H9 (cell line): ENCODE results near the gene BPIFA3. TPM values are rescaled to one million over a fixed set of nuclear protein-coding genes. Genes with fewer than 3 reads are reported as not detected.

ENCODE experiments used
- DNase-seq: peaks from one replicate; pipeline ENCODE4 v3.0.0-alpha.2; 2017
- H2AFZ ChIP-seq: one replicate; pipeline ENCODE4 v1.6.1; 2013; ENCODE audit warnings: mild to moderate bottlenecking, low read length, control low read depth, moderate library complexity
- H2AK5ac ChIP-seq: 2 replicates; pipeline ENCODE4 v1.6.1; 2013; ENCODE audit warnings: low read length, control low read depth, mixed read lengths; ENCODE audit not compliant: insufficient read length
- H2BK120ac ChIP-seq: one replicate; pipeline ENCODE4 v1.6.1; 2013; ENCODE audit warnings: low read depth, mild to moderate bottlenecking, low read length, control low read depth, inconsistent platforms; ENCODE audit not compliant: poor library complexity, severe bottlenecking
- H2BK12ac ChIP-seq: 2 replicates; pipeline ENCODE4 v1.6.1; 2013; ENCODE audit warnings: low read length, control low read depth, mixed read lengths, low read depth; ENCODE audit not compliant: insufficient read length
- H2BK15ac ChIP-seq: 2 replicates; pipeline ENCODE4 v1.6.1; 2013; ENCODE audit warnings: low read depth, low read length, control low read depth
- H2BK20ac ChIP-seq: one replicate; pipeline ENCODE4 v1.6.1; 2013; ENCODE audit warnings: low read depth, mild to moderate bottlenecking, low read length, control low read depth, inconsistent platforms; ENCODE audit not compliant: poor library complexity, severe bottlenecking
- H2BK5ac ChIP-seq: 2 replicates; pipeline ENCODE4 v1.6.1; 2013; ENCODE audit warnings: low read length, control low read depth, mixed read lengths; ENCODE audit not compliant: insufficient read length
- H3K14ac ChIP-seq: 2 replicates; pipeline ENCODE4 v1.6.1; 2013; ENCODE audit warnings: low read length, control low read depth; ENCODE audit not compliant: insufficient read depth
- H3K18ac ChIP-seq: 2 replicates; pipeline ENCODE4 v1.6.1; 2013; ENCODE audit warnings: low read depth, mild to moderate bottlenecking, mixed read lengths, low read length, control low read depth; ENCODE audit not compliant: insufficient read length
- H3K23ac ChIP-seq: 2 replicates; pipeline ENCODE4 v1.6.1; 2013; ENCODE audit warnings: low read length, control low read depth, mixed read lengths, low read depth; ENCODE audit not compliant: insufficient read length
- H3K23me2 ChIP-seq: 2 replicates; pipeline ENCODE4 v1.6.1; 2013; ENCODE audit warnings: low read depth, mild to moderate bottlenecking, mixed read lengths, low read length, control low read depth; ENCODE audit not compliant: insufficient read length, poor library complexity, severe bottlenecking
- H3K27ac ChIP-seq: 2 replicates; pipeline ENCODE4 v1.5.1; 2013; ENCODE audit warnings: low read length, control low read depth, mixed read lengths, low read depth; ENCODE audit not compliant: insufficient read length
- H3K27me3 ChIP-seq: 2 replicates; pipeline ENCODE4 v1.6.1; 2013; ENCODE audit warnings: low read length, control low read depth, inconsistent platforms; ENCODE audit not compliant: insufficient read depth
- H3K4ac ChIP-seq: 2 replicates; pipeline ENCODE4 v1.6.1; 2013; ENCODE audit warnings: low read depth, mild to moderate bottlenecking, control low read depth, inconsistent platforms, low read length, moderate library complexity
- H3K4me1 ChIP-seq: 2 replicates; pipeline ENCODE4 v1.6.1; 2013; ENCODE audit warnings: low read length, control low read depth, inconsistent platforms; ENCODE audit not compliant: insufficient read depth
- H3K4me2 ChIP-seq: 2 replicates; pipeline ENCODE4 v1.6.1; 2013; ENCODE audit warnings: low read length, control low read depth, mixed read lengths; ENCODE audit not compliant: insufficient read length, insufficient read depth
- H3K56ac ChIP-seq: 2 replicates; pipeline ENCODE4 v1.6.1; 2013; ENCODE audit warnings: low read depth, mild to moderate bottlenecking, mixed read lengths, low read length, control low read depth; ENCODE audit not compliant: insufficient read length
- H3K79me1 ChIP-seq: 2 replicates; pipeline ENCODE4 v1.6.1; 2013; ENCODE audit warnings: low read depth, mild to moderate bottlenecking, moderate library complexity, low read length, control low read depth, inconsistent platforms; ENCODE audit not compliant: insufficient read depth, poor library complexity, severe bottlenecking
- H3K79me2 ChIP-seq: 2 replicates; pipeline ENCODE4 v1.6.1; 2013; ENCODE audit warnings: low read length, control low read depth, inconsistent platforms; ENCODE audit not compliant: insufficient read depth
- H3K9ac ChIP-seq: 2 replicates; pipeline ENCODE4 v1.6.1; 2013; ENCODE audit warnings: low read length, control low read depth, mixed read lengths; ENCODE audit not compliant: insufficient read length; ENCODE audit errors: extremely low read depth
- H3K9me3 ChIP-seq: one replicate; pipeline ENCODE4 v1.6.1; 2013; ENCODE audit warnings: low read depth, low read length, inconsistent platforms; ENCODE audit not compliant: control insufficient read depth
- H3T11ph ChIP-seq: one replicate; pipeline ENCODE4 v1.6.1; 2013; ENCODE audit warnings: mild to moderate bottlenecking, low read length, control low read depth, inconsistent platforms
- H4K20me1 ChIP-seq: one replicate; pipeline ENCODE4 v1.6.1; 2013; ENCODE audit not compliant: control insufficient read depth, insufficient read length, insufficient read depth
- H4K5ac ChIP-seq: 2 replicates; pipeline ENCODE4 v1.6.1; 2013; ENCODE audit warnings: low read depth, mild to moderate bottlenecking, mixed read lengths, low read length, control low read depth; ENCODE audit not compliant: insufficient read length
- H4K8ac ChIP-seq: replicated peaks from 2 replicates; pipeline ENCODE4 v1.6.1; 2013; ENCODE audit warnings: low read length, control low read depth, mixed read lengths, low read depth; ENCODE audit not compliant: insufficient read length
- H4K91ac ChIP-seq: 2 replicates; pipeline ENCODE4 v1.6.1; 2013; ENCODE audit warnings: low read depth, mild to moderate bottlenecking, moderate library complexity, mixed read lengths, low read length, control low read depth; ENCODE audit not compliant: insufficient read length
- H3K27ac Mint-ChIP-seq, 3 experiments: 2 replicates in 2 of 3; 3 replicates in 1 of 3; pipeline ENCODE4 v1.8.0; 2020 to 2021; ENCODE audit warnings: mixed read lengths in 3 of 3, mild to moderate bottlenecking in 1 of 3, moderate library complexity in 1 of 3
- H3K27me3 Mint-ChIP-seq: 2 replicates; pipeline ENCODE4 v1.8.0; 2021; ENCODE audit warnings: low read depth, mild to moderate bottlenecking, moderate library complexity, mixed read lengths
- H3K36me3 Mint-ChIP-seq, 3 experiments: 2 replicates in 2 of 3; 3 replicates in 1 of 3; pipeline ENCODE4 v1.8.0; 2020 to 2021; ENCODE audit warnings: low read depth in 3 of 3, mixed read lengths in 3 of 3; ENCODE audit not compliant: insufficient read depth in 1 of 3
- H3K4me1 Mint-ChIP-seq, 2 experiments: 2 replicates each; pipeline ENCODE4 v1.8.0; 2020; ENCODE audit warnings: mixed read lengths in 2 of 2
- H3K4me3 Mint-ChIP-seq, 2 experiments: 2 replicates in 1 of 2; 3 replicates in 1 of 2; pipeline ENCODE4 v1.8.0; 2020 to 2021; ENCODE audit warnings: mild to moderate bottlenecking in 2 of 2, mixed read lengths in 2 of 2, moderate library complexity in 1 of 2
- H3K9me3 Mint-ChIP-seq, 2 experiments: 2 replicates in 1 of 2; 3 replicates in 1 of 2; pipeline ENCODE4 v1.8.0; 2020; ENCODE audit warnings: mild to moderate bottlenecking in 2 of 2, mixed read lengths in 2 of 2, moderate library complexity in 1 of 2
- WGBS: extraction: QIAGEN DNeasy Blood & Tissue Kit; methylation state at CpG from one replicate; pipeline ENCODE4 v1.1.7; 2013; ENCODE audit warnings: missing lambda C conversion rate, low lambda C conversion rate, mixed read lengths; ENCODE audit not compliant: insufficient read length; ENCODE audit errors: extremely low coverage; 5-methylcytosine and 5-hydroxymethylcytosine counted together
- total RNA-seq: library from RNA; stranded (reverse); gene quantifications from 2 replicates; pipeline ENCODE4 v1.2.1, GENCODE V29; 2021
- TF ChIP-seq, protein P1 (sequence below): fragments of 200-600 bp; sonication (generic); conservative IDR thresholded peaks from 3 replicates; pipeline ENCODE4 v1.8.0; 2021; ENCODE audit warnings: antibody characterized with exemption, mild to moderate bottlenecking

BPIFA3 gene
- total RNA-seq, 1 experiment from 2014 or later = not detected

DNA sequence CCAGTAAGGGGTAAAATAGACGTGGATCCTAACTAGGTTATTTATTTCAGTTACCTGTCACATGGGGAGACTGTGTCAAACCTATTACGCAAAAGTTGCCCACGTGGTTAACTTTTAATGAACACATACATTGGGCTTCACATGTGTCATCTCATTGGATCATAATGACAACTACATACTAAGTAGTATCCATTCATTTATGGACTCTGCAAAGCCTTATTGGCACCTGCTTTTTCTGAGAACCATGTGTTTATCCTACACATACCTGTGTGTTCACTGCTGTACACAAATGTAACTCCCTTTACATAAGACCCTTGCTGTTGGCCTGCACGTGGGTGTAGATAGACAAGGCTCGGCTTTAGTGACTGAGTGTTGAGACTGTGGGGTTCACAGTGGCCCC is 23.8 kb downstream of the BPIFA3 start:
- TF ChIP-seq, protein P1, sequence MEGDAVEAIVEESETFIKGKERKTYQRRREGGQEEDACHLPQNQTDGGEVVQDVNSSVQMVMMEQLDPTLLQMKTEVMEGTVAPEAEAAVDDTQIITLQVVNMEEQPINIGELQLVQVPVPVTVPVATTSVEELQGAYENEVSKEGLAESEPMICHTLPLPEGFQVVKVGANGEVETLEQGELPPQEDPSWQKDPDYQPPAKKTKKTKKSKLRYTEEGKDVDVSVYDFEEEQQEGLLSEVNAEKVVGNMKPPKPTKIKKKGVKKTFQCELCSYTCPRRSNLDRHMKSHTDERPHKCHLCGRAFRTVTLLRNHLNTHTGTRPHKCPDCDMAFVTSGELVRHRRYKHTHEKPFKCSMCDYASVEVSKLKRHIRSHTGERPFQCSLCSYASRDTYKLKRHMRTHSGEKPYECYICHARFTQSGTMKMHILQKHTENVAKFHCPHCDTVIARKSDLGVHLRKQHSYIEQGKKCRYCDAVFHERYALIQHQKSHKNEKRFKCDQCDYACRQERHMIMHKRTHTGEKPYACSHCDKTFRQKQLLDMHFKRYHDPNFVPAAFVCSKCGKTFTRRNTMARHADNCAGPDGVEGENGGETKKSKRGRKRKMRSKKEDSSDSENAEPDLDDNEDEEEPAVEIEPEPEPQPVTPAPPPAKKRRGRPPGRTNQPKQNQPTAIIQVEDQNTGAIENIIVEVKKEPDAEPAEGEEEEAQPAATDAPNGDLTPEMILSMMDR = no peak

More for the DNA sequence above, 23.8 kb downstream of the BPIFA3 start:
- no peak overlapping the region for H3K23ac ChIP-seq
- no peak overlapping the region for H4K5ac ChIP-seq
- H3K9ac ChIP-seq = no peak overlapping the region
- no peaks in the 10 kb centered on the region for H3K79me1 ChIP-seq
- H3K9me3 ChIP-seq = no peaks in the 10 kb centered on the region
- no peaks in the 10 kb centered on the region for H3K23me2 ChIP-seq
- no peak overlapping the region for H3T11ph ChIP-seq
- H3K9me3 Mint-ChIP-seq = no peaks in the 10 kb centered on the region; a peak in 1 of 5 replicates
- no peak overlapping the region for H2BK20ac ChIP-seq
- no peaks in the 10 kb centered on the region for H3K4me1 ChIP-seq
- H2BK5ac ChIP-seq = no peak overlapping the region
- H3K27ac ChIP-seq = no peak overlapping the region
- DNase-seq = no peak
- H3K14ac ChIP-seq = no peak overlapping the region
- H3K18ac ChIP-seq = no peak overlapping the region
- H2AK5ac ChIP-seq = no peak overlapping the region
- H3K4me1 Mint-ChIP-seq = no peaks in the 10 kb centered on the region
- H3K27me3 Mint-ChIP-seq = peaks cover 35% of the 10 kb centered on the region
- no peak overlapping the region for H3K4ac ChIP-seq
- no peak overlapping the region for H2AFZ ChIP-seq
- no CpG with 5 or more reads among the region's 5 CpGs for WGBS
- H2BK15ac ChIP-seq = no peak overlapping the region
- no peak overlapping the region for H2BK12ac ChIP-seq
- H3K56ac ChIP-seq = no peak overlapping the region
- no peak overlapping the region for H4K8ac ChIP-seq
- no peak overlapping the region for H2BK120ac ChIP-seq
- no peak overlapping the region for H3K4me2 ChIP-seq
- no peaks in the 10 kb centered on the region for H3K36me3 Mint-ChIP-seq
- no peak overlapping the region for H4K91ac ChIP-seq
- H4K20me1 ChIP-seq = no peaks in the 10 kb centered on the region
- H3K79me2 ChIP-seq = no peaks in the 10 kb centered on the region
- H3K27ac Mint-ChIP-seq = no peak overlapping the region
- no peaks in the 10 kb centered on the region for H3K27me3 ChIP-seq
- H3K4me3 Mint-ChIP-seq = no peak overlapping the region
